CD14-positive monocyte (primary cell): ENCODE data around the gene GTF3C6. TPM values are rescaled to one million over a fixed set of nuclear protein-coding genes. Genes with fewer than 3 reads are reported as not detected.

Experiments used
- DNase-seq, 3 donors: peaks; one replicate each; pipeline ENCODE4 v3.0.0-alpha.2; 2011 to 2022
- H2AFZ ChIP-seq: 2 replicates; pipeline ENCODE4 v1.6.0; 2012; ENCODE audit warnings: mild to moderate bottlenecking, low read depth, low read length, inconsistent platforms; ENCODE audit not compliant: insufficient read depth, poor library complexity, severe bottlenecking
- H3K27ac ChIP-seq, 2 donors: 1 replicate in 1 of 2; 2 replicates in 1 of 2; pipeline ENCODE4 v1.5.1; 2012 to 2013; ENCODE audit warnings: low read length in 2 of 2, control low read depth in 1 of 2, inconsistent platforms in 1 of 2, low read depth in 1 of 2, mild to moderate bottlenecking in 1 of 2
- H3K27me3 ChIP-seq, 2 donors: one replicate each; pipeline versions ENCODE4 v1.6.0 to v1.6.1; 2011 to 2013; ENCODE audit warnings: low read length in 2 of 2; ENCODE audit not compliant: control insufficient read depth in 2 of 2, insufficient read depth in 2 of 2
- H3K36me3 ChIP-seq, 2 donors: replicated peaks in 1 of 2; 1 replicate in 1 of 2; 2 replicates in 1 of 2; pipeline versions ENCODE4 v1.5.1 to v1.6.1; 2012 to 2013; ENCODE audit warnings: low read length in 2 of 2, control low read depth in 1 of 2, inconsistent platforms in 1 of 2, mild to moderate bottlenecking in 1 of 2; ENCODE audit not compliant: insufficient read depth in 2 of 2, control insufficient read depth in 1 of 2
- H3K4me1 ChIP-seq, 2 donors: 1 replicate in 1 of 2; 2 replicates in 1 of 2; pipeline versions ENCODE4 v1.5.1 to v1.6.1; 2012 to 2013; ENCODE audit warnings: low read length in 2 of 2, control low read depth in 1 of 2, inconsistent platforms in 1 of 2, mild to moderate bottlenecking in 1 of 2, moderate library complexity in 1 of 2; ENCODE audit not compliant: insufficient read depth in 2 of 2, control insufficient read depth in 1 of 2
- H3K4me2 ChIP-seq: replicated peaks from 2 replicates; pipeline ENCODE3; 2012; ENCODE audit warnings: low read length, moderate library complexity, mild to moderate bottlenecking; ENCODE audit not compliant: poor library complexity, severe bottlenecking; ENCODE audit errors: extremely low read depth
- H3K4me3 ChIP-seq, 3 experiments: fragments of 200-600 bp in 1 of 3; sonication (generic) in 1 of 3; replicated peaks in 1 of 3; 1 replicate in 2 of 3; 2 replicates in 1 of 3; pipeline ENCODE4 v1.5.1; 2011 to 2013; ENCODE audit warnings: low read length in 3 of 3, mild to moderate bottlenecking in 3 of 3, control low read depth in 2 of 3, low read depth in 2 of 3, inconsistent platforms in 1 of 3, moderate library complexity in 1 of 3
- H3K79me2 ChIP-seq: 2 replicates; pipeline ENCODE4 v1.6.0; 2012; ENCODE audit warnings: mild to moderate bottlenecking, control low read depth, inconsistent platforms, low read length, moderate library complexity; ENCODE audit not compliant: insufficient read depth
- H3K9ac ChIP-seq: 2 replicates; pipeline ENCODE4 v1.6.0; 2017; ENCODE audit warnings: low read length, mild to moderate bottlenecking; ENCODE audit not compliant: insufficient read depth, poor library complexity, severe bottlenecking
- H3K9me3 ChIP-seq, 2 donors: replicated peaks in 1 of 2; 1 replicate in 1 of 2; 2 replicates in 1 of 2; pipeline versions ENCODE4 v1.5.1 to v1.6.1; 2012 to 2013; ENCODE audit warnings: low read length in 2 of 2, control low read depth in 1 of 2; ENCODE audit not compliant: control insufficient read depth in 1 of 2, insufficient read depth in 1 of 2
- H4K20me1 ChIP-seq: 2 replicates; pipeline ENCODE4 v1.6.0; 2012; ENCODE audit warnings: mild to moderate bottlenecking, low read length, control low read depth, moderate library complexity; ENCODE audit not compliant: insufficient read depth
- H3K27ac Mint-ChIP-seq, 7 donors: one replicate each; pipeline ENCODE4 v1.8.0; 2020; ENCODE audit warnings: mild to moderate bottlenecking in 7 of 7, mixed read lengths in 7 of 7, moderate library complexity in 6 of 7, inconsistent platforms in 2 of 7
- H3K27me3 Mint-ChIP-seq, 3 donors: one replicate each; pipeline ENCODE4 v1.8.0; 2021 to 2022; ENCODE audit warnings: low read depth in 3 of 3, mild to moderate bottlenecking in 3 of 3, mixed read lengths in 3 of 3, moderate library complexity in 3 of 3, inconsistent platforms in 1 of 3
- H3K36me3 Mint-ChIP-seq, 2 donors: one replicate each; pipeline ENCODE4 v1.8.0; 2020; ENCODE audit warnings: mixed read lengths in 2 of 2, inconsistent platforms in 1 of 2, mild to moderate bottlenecking in 1 of 2
- H3K4me1 Mint-ChIP-seq: one replicate; pipeline ENCODE4 v1.8.0; 2020; ENCODE audit warnings: mild to moderate bottlenecking, mixed read lengths
- H3K4me3 Mint-ChIP-seq, 2 donors: one replicate each; pipeline ENCODE4 v1.8.0; 2020; ENCODE audit warnings: mild to moderate bottlenecking in 2 of 2, mixed read lengths in 2 of 2, moderate library complexity in 1 of 2
- H3K9me3 Mint-ChIP-seq, 7 donors: one replicate each; pipeline ENCODE4 v1.8.0; 2020 to 2022; ENCODE audit warnings: mixed read lengths in 7 of 7, mild to moderate bottlenecking in 6 of 7, moderate library complexity in 6 of 7, inconsistent platforms in 2 of 7
- WGBS: methylation state at CpG from one replicate; pipeline ENCODE4 v1.1.5; 2013; ENCODE audit warnings: missing lambda C conversion rate; ENCODE audit not compliant: insufficient coverage; 5-methylcytosine and 5-hydroxymethylcytosine counted together
- intact Hi-C, 2 donors: fragments of 100-400 bp; cut with micrococcal nuclease; formaldehyde crosslinking; loops; one replicate each; pipeline versions ENCODE4 v1.15.0 to v1.15.1; 2023
- polyA plus RNA-seq, 3 donors: library from polyadenylated mRNA; depleted of rRNA in 1 of 3; unstranded in 2 of 3; stranded (reverse) in 1 of 3; fragments of 300-500 nt in 2 of 3; fragments of >200 nt in 1 of 3; fragmentation: Illumina TruSeq in 2 of 3; gene quantifications; 1 replicate in 2 of 3; 2 replicates in 1 of 3; pipeline ENCODE4 v1.2.3, GENCODE V29; 2012 to 2021
- TF ChIP-seq, protein P1 (sequence below): fragments of 200-600 bp; IDR thresholded peaks from one replicate; pipeline ENCODE4 v1.8.0; 2022; ENCODE audit warnings: antibody characterized with exemption, mild to moderate bottlenecking

The GTF3C6 gene
- polyA plus RNA-seq, 3 donors = 15.1 to 93.9 (median 91.1) TPM

DNA sequence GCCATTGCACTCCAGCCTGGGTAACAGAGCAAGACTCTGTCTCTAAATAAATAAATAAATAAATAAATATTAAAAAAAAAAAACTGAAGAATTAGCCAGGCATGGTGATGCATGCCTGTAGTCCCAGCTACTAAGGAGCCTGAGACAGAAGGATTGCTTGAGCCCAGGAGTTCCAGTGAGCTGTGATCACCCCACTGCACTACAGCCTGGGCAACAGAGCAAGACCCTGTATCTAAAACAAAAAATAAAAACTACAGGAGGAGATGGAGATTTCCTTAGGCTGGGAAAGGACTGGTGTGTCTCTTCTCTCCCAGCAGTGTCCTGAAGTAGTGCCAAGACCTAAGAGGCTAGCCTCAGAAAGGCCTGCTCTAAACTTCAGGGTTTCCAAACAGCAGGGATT is 8.1 kb upstream of the GTF3C6 start:
- Mint-ChIP-seq H3K4me3 (no peak overlapping the region), H3K4me1 (peaks cover 6% of the 10 kb centered on the region), H3K36me3 (no peaks in the 10 kb centered on the region), H3K27ac (no peak overlapping the region), H3K9me3 (no peaks in the 10 kb centered on the region), H3K27me3 (peaks cover 0 to 2% (median 1%) of the 10 kb centered on the region in 3 donors)
- Histone ChIP-seq H2AFZ (no peak overlapping the region), H3K9me3 (no peaks in the 10 kb centered on the region), H3K36me3 (no peaks in the 10 kb centered on the region), H3K9ac (no peak overlapping the region), H4K20me1 (no peaks in the 10 kb centered on the region), H3K4me1 (peaks cover 3 to 6% of the 10 kb centered on the region in 2 donors), H3K27ac (no peak overlapping the region), H3K4me2 (no peak overlapping the region), H3K4me3 (no peak overlapping the region), H3K79me2 (no peaks in the 10 kb centered on the region), H3K27me3 (no peaks in the 10 kb centered on the region)
- TF ChIP-seq, protein P1, sequence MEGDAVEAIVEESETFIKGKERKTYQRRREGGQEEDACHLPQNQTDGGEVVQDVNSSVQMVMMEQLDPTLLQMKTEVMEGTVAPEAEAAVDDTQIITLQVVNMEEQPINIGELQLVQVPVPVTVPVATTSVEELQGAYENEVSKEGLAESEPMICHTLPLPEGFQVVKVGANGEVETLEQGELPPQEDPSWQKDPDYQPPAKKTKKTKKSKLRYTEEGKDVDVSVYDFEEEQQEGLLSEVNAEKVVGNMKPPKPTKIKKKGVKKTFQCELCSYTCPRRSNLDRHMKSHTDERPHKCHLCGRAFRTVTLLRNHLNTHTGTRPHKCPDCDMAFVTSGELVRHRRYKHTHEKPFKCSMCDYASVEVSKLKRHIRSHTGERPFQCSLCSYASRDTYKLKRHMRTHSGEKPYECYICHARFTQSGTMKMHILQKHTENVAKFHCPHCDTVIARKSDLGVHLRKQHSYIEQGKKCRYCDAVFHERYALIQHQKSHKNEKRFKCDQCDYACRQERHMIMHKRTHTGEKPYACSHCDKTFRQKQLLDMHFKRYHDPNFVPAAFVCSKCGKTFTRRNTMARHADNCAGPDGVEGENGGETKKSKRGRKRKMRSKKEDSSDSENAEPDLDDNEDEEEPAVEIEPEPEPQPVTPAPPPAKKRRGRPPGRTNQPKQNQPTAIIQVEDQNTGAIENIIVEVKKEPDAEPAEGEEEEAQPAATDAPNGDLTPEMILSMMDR = no peak
- DNase-seq = no peak
- intact Hi-C loops = loop anchor here in 1 of 2 donors (5.0 kb wide), 1 partner anchor 268 kb away; no protein-coding TSS in a partner anchor

DNA sequence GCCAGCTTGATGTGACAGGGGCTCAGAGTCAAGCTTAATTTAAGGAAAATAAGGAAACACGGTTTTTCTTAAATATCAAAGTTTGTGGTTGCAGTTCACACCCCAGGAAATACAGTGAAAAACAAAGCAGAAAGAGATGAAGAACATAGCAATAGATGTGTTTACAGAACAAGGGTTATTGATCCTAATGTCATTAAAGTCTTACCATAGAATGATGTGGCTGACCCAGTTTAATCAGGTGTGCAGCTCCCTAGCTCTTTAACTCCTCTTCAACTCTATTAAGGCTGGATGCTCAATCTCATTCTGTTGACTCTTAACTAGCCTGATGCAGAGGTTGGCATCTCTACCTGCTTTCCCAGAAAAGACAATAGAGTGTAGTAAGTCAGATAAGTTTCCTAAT is 7.5 kb upstream of the GTF3C6 start:
- Mint-ChIP-seq H3K27ac (no peak overlapping the region), H3K9me3 (peaks cover 0 to 2% (median 0%) of the 10 kb centered on the region in 7 donors), H3K27me3 (peaks cover 0 to 2% (median 1%) of the 10 kb centered on the region in 3 donors), H3K36me3 (no peaks in the 10 kb centered on the region), H3K4me1 (peaks cover 6% of the 10 kb centered on the region), H3K4me3 (no peak overlapping the region)
- intact Hi-C loops = loop anchor here in 1 of 2 donors (5.0 kb wide), 1 partner anchor 269 kb away; no protein-coding TSS in a partner anchor
- H3K27ac ChIP-seq = no peak overlapping the region
- H3K9ac ChIP-seq = no peak overlapping the region
- peak overlapping the region; percentile 17 for H2AFZ ChIP-seq
- no peaks in the 10 kb centered on the region for H3K79me2 ChIP-seq
- peaks cover 3 to 6% of the 10 kb centered on the region in 2 donors for H3K4me1 ChIP-seq
- TF ChIP-seq, protein P1 = no peak
- no peaks in the 10 kb centered on the region for H4K20me1 ChIP-seq
- no peaks in the 10 kb centered on the region for H3K36me3 ChIP-seq
- no peaks in the 10 kb centered on the region for H3K9me3 ChIP-seq
- DNase-seq = no peak
- no peaks in the 10 kb centered on the region for H3K27me3 ChIP-seq
- no CpG with 5 or more reads among the region's 1 CpG for WGBS
- no peak overlapping the region for H3K4me2 ChIP-seq
- H3K4me3 ChIP-seq = no peak overlapping the region
